Ishikawa (cell line): Measurements from ENCODE around the gene C1orf122.

Experiments used
- CEBPB ChIP-seq: IDR thresholded peaks from 2 replicates; pipeline ENCODE4 v1.6.1; 2012
- CREB1 ChIP-seq: IDR thresholded peaks from 2 replicates; pipeline ENCODE4 v1.6.1; 2012; ENCODE audit warnings: low read depth
- EGR1 ChIP-seq: IDR thresholded peaks from 2 replicates; pipeline ENCODE4 v1.6.1; 2012
- EP300 ChIP-seq: IDR thresholded peaks from 2 replicates; pipeline ENCODE4 v1.6.1; 2012; ENCODE audit warnings: borderline replicate concordance
- FOXM1 ChIP-seq: IDR thresholded peaks from 2 replicates; pipeline ENCODE4 v1.6.1; 2012; ENCODE audit warnings: low read depth, borderline replicate concordance
- NFIC ChIP-seq: IDR thresholded peaks from 2 replicates; pipeline ENCODE4 v1.6.1; 2012
- RAD21 ChIP-seq: IDR thresholded peaks from 2 replicates; pipeline ENCODE4 v1.6.1; 2012; ENCODE audit warnings: low read depth
- TAF1 ChIP-seq: IDR thresholded peaks from 2 replicates; pipeline ENCODE4 v1.6.1; 2012; ENCODE audit warnings: low read depth, mild to moderate bottlenecking
- TCF12 ChIP-seq: IDR thresholded peaks from 2 replicates; pipeline ENCODE4 v1.6.1; 2012; ENCODE audit warnings: low read depth
- TEAD4 ChIP-seq: IDR thresholded peaks from 2 replicates; pipeline ENCODE4 v1.6.1; 2012
- YY1 ChIP-seq: IDR thresholded peaks from 2 replicates; pipeline ENCODE4 v1.6.1; 2012; ENCODE audit warnings: low read depth
- ZBTB7A ChIP-seq: IDR thresholded peaks from 2 replicates; pipeline ENCODE4 v1.6.1; 2012; ENCODE audit warnings: low read depth
- TF ChIP-seq, protein P1 (sequence below): IDR thresholded peaks from 2 replicates; pipeline ENCODE4 v1.6.1; 2012
- TF ChIP-seq, protein P2 (sequence below): IDR thresholded peaks from 2 replicates; pipeline ENCODE4 v1.6.1; 2012; ENCODE audit warnings: low read depth, mild to moderate bottlenecking
- TF ChIP-seq, protein P3 (sequence below): IDR thresholded peaks from 2 replicates; pipeline ENCODE4 v1.6.1; 2012

C1orf122 gene

DNA sequence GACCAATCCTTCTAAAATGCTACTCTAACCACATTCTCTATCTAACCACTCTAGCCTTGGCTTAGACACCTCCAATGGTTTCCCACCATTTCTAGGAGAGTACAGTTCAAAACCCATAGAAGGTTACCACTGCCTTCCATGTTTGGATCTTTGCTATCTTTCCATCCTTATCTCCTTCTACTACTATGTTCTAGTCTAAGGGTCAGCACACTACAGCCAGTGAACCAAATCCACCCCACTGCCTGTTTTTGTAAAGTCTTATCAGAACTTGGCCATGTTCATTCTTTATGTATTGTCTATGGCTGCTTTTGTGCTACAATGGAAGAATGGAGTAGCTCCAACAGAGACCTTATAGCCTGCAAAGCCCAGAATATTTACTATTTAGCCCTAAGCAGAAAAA, 45.6 kb downstream of the C1orf122 start:
- TF ChIP-seq CREB1 (no peak), TEAD4 (no peak), CEBPB (no peak), FOXM1 (no peak), NFIC (no peak), YY1 (no peak), RAD21 (no peak), TAF1 (no peak), TCF12 (no peak), EGR1 (no peak), ZBTB7A (no peak), EP300 (no peak)
- TF ChIP-seq, protein P1, sequence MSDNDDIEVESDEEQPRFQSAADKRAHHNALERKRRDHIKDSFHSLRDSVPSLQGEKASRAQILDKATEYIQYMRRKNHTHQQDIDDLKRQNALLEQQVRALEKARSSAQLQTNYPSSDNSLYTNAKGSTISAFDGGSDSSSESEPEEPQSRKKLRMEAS: no peak
- TF ChIP-seq, protein P2, sequence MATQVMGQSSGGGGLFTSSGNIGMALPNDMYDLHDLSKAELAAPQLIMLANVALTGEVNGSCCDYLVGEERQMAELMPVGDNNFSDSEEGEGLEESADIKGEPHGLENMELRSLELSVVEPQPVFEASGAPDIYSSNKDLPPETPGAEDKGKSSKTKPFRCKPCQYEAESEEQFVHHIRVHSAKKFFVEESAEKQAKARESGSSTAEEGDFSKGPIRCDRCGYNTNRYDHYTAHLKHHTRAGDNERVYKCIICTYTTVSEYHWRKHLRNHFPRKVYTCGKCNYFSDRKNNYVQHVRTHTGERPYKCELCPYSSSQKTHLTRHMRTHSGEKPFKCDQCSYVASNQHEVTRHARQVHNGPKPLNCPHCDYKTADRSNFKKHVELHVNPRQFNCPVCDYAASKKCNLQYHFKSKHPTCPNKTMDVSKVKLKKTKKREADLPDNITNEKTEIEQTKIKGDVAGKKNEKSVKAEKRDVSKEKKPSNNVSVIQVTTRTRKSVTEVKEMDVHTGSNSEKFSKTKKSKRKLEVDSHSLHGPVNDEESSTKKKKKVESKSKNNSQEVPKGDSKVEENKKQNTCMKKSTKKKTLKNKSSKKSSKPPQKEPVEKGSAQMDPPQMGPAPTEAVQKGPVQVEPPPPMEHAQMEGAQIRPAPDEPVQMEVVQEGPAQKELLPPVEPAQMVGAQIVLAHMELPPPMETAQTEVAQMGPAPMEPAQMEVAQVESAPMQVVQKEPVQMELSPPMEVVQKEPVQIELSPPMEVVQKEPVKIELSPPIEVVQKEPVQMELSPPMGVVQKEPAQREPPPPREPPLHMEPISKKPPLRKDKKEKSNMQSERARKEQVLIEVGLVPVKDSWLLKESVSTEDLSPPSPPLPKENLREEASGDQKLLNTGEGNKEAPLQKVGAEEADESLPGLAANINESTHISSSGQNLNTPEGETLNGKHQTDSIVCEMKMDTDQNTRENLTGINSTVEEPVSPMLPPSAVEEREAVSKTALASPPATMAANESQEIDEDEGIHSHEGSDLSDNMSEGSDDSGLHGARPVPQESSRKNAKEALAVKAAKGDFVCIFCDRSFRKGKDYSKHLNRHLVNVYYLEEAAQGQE: no peak
- TF ChIP-seq, protein P3, sequence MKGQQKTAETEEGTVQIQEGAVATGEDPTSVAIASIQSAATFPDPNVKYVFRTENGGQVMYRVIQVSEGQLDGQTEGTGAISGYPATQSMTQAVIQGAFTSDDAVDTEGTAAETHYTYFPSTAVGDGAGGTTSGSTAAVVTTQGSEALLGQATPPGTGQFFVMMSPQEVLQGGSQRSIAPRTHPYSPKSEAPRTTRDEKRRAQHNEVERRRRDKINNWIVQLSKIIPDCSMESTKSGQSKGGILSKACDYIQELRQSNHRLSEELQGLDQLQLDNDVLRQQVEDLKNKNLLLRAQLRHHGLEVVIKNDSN: no peak

DNA sequence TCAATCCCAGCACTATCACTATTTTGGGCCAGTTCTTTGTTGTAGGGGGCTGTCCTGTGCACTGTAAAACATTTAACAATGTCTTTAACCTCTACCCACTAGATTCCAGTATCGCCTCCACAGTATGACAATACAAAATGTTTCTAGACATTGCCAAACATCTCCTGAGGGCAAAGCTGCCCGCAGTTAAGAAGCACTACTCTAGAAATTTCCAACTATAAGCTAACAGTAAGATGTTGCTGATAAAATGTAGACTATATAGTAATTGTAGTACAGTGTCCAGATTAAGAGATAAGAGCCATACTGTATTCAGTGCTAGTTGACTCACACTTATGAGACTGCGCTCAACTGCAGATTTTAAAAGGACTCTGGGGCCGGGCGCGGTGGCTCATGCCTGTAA, 46.8 kb downstream of the C1orf122 start:
- TF ChIP-seq ZBTB7A (no peak), EGR1 (no peak), YY1 (no peak), CREB1 (no peak), NFIC (no peak), TCF12 (no peak), FOXM1 (no peak), EP300 (no peak), CEBPB (no peak), TAF1 (no peak), TEAD4 (no peak), RAD21 (no peak)
- TF ChIP-seq, protein P2: no peak
- TF ChIP-seq, protein P3: no peak
- TF ChIP-seq, protein P1: no peak
